ENCODE measurements around the gene AP2A2.
"Not testable (repeated sequence)": the region's sequence is repeated elsewhere in the genome, so short reads cannot be mapped to it uniquely, and the experiment has no call there.

AP2A2 gene

DNA sequence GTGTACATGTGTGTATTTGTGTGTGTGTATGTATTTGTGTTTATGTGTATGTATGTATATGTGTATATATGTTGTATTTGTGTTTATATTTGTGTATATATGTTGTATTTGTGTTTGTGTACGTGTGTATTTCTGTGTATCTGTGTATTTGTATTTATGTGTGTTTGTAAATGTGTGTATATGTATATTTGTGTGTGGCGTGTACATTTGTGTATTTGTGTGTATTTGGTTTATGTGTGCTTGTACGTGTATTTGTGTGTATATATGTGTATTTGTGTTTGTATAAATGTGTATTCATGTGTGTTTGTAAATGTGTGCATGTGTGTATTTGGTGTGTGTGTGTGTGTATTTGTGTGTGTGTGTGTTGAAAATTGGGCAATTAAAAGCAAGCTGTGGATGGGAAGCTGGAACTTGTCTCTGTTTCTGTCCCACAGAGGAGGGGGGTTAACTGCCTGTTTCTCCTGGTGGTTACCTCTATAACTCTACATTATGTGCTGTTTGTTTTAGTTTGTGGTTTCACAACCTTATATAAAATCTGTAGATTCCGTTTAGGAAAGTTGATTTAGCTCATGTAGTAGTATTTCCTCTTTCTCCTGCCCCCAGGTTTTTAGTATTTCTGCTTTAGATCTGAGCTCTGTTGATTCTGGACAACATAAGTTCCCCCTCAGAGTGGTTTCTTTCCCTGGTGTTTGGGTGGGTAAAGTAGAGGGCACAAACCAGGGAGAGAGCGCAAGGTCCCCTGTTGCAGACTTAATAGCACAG is 28.9 kb downstream of the AP2A2 start:
- TF ChIP-seq, protein P1, sequence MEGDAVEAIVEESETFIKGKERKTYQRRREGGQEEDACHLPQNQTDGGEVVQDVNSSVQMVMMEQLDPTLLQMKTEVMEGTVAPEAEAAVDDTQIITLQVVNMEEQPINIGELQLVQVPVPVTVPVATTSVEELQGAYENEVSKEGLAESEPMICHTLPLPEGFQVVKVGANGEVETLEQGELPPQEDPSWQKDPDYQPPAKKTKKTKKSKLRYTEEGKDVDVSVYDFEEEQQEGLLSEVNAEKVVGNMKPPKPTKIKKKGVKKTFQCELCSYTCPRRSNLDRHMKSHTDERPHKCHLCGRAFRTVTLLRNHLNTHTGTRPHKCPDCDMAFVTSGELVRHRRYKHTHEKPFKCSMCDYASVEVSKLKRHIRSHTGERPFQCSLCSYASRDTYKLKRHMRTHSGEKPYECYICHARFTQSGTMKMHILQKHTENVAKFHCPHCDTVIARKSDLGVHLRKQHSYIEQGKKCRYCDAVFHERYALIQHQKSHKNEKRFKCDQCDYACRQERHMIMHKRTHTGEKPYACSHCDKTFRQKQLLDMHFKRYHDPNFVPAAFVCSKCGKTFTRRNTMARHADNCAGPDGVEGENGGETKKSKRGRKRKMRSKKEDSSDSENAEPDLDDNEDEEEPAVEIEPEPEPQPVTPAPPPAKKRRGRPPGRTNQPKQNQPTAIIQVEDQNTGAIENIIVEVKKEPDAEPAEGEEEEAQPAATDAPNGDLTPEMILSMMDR (IDR thresholded peaks at IDR 0.05; ENCODE audit: low read depth, low read length), result no peak
- no peak overlapping the region for H3K4me3 ChIP-seq (ENCODE audit: low read depth, low read length)

DNA sequence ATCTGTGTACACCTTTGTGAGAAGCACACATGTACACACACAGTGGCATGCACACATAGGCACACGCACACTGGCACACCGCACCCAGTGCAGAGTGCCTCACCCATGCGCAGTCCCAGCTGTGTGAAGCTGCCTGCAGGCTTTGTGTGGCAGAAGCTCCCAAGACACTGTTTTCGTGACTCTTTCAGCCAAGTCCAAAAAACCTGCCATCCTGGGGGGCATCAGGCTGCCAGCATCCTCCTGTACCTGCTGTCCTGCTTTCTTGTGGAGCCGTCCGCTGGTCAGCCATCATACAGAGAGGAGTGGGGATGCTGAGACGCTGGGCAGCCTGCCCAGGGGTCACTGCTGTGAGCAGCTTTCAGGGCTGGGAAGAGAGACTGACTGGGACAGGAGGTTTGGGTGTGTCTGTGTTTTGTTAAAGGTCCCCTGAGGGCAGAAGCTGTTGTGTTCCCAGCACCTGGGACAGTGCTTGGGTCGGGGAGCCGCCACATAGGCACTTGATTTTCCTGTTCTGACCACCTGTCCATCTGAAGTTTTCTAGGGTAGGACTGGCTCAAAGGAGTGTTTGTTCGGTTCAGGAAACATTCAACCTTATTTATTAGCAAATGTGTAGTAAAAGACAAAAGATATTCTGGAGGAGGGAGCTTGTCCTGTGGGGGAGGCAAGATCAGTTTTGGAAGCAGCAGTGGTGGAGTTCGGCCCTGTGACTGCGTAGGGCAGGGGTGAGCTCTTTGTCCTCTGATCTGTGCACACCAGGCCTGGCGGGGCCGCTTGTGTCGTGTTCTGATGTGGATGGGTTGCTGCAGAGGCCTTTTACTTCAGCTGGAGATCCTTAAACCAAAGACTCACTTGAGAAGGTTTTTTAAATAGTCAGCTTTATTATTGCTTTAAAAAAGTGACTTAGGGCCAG is 29.7 kb downstream of the AP2A2 start:
- no peak overlapping the region for H3K4me3 ChIP-seq (ENCODE audit: low read depth, low read length)
- TF ChIP-seq, protein P1 (IDR thresholded peaks at IDR 0.05; ENCODE audit: low read depth, low read length), result no peak

DNA sequence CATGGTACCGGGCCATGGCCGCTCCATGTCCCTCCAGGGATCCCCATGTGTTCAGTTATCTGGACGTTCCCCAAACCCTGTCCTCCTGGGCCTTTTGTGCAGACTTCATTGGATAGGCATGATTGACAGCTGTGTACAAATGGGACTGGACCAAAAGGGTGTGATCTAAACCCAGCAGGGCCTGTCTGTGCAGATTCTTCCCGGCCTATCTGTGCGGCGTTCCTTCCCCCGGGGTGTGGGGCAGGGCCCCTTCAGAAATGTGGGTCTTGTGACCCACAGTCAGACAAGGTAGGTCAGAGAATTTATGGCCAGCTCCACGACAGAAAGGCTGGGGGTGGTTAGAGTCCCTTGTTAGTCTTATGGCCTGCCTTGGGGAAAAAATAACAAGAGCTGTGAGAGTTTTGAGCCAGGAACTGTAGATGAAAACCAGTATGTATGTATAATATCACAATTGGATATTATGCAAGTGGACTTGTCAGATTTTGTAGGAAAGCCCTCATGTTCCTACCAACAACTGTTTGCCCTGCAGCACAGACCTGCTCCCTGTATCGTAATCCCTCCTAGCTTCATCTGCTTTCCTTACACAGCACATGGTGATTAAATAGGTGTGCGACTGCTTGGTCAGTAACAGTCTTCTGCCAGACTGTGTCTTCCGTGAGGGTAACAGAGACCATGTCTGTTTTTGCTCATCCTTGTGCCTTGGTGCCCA is 31.7 kb downstream of the AP2A2 start:
- TF ChIP-seq, protein P1 (IDR thresholded peaks at IDR 0.05; ENCODE audit: low read depth, low read length), result no peak
- H3K4me3 ChIP-seq (ENCODE audit: low read depth, low read length), result no peak overlapping the region

DNA sequence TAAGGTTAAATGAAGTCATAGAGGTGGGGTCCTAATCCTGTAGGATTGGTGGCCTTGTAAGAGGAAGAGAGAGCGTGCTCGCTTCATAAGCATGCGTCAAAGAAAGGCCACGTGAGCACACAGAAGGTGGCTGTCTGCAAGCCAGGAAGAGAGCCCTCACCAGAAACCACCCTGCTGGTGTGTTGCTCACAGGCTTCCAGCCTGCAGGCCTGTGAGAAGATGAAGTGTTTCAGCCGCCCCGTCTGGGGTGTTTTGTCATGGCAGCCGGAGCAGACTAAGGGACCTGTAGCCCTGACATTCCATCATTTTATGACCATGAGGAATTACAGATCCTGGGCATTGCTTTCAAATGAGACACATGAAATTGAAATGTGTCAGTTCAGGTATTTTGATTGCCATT is 32.4 kb downstream of the AP2A2 start:
- no peak overlapping the region for H3K4me3 ChIP-seq (ENCODE audit: low read depth, low read length)
- TF ChIP-seq, protein P1 (IDR thresholded peaks at IDR 0.05; ENCODE audit: low read depth, low read length), result no peak

DNA sequence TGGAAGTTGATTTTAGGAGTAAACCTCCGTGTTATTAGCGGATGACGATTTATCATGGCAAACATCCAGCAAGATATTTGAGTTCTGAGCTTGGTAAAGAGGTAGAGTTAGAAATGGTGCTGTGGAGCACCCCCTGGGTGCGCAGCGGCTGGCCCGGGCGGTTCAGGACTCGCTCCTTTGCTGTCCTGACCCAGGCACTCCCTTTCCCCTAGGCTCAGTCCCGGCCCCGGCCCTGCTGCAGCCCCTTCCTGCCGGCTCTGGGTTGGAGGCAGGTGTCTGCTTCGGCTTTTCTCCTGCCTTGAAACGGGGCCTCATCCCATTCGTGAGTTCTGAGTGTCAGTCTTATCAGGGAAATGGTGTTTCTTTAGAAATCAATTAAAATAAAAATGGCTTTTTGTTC is 33.4 kb downstream of the AP2A2 start:
- TF ChIP-seq, protein P1 (IDR thresholded peaks at IDR 0.05; ENCODE audit: low read depth, low read length), result no peak
- H3K4me3 ChIP-seq (ENCODE audit: low read depth, low read length), result no peak overlapping the region

DNA sequence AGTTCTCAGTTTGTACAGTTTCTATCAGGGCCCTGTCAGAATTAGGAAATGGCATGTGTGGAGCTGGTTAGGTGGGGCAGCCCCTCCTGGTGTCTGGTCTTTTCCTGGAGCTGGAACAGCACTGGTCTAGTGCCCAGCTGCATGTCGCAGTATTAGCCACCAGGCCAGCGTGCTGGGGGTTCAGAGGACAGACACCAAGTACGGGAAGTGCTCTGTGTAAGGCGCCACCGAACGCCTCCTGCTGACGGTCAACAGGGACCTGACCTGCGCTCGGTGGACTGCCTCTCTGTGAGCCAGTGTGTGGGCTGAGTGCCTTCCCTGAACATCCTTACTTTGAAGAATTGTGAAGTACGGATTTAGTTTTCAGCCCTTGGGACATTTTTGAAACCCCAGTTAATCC is 33.9 kb downstream of the AP2A2 start:
- TF ChIP-seq, protein P1 (IDR thresholded peaks at IDR 0.05; ENCODE audit: low read depth, low read length), result no peak

DNA sequence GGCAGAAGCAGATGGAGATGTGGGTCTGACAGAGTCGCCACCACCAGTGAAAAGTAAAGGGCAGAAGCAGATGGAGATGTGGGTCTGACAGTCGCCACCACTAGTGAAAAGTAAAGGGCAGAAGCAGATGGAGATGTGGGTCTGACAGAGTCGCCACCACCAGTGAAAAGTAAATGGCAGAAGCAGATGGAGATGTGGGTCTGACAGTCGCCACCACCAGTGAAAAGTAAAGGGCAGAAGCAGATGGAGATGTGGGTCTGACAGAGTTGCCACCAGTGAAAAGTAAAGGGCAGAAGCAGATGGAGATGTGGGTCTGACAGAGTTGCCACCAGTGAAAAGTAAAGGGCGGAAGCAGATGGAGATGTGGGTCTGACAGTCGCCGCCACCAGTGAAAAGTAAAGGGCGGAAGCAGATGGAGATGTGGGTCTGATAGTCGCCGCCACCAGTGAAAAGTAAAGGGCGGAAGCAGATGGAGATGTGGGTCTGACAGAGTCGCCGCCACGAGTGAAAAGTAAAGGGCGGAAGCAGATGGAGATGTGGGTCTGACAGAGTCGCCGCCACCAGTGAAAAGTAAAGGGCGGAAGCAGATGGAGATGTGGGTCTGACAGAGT is 35.7 kb downstream of the AP2A2 start:
- H3K4me3 ChIP-seq (ENCODE audit: low read depth, low read length), result not testable (repeated sequence)

More for the DNA sequence above, 33.9 kb downstream of the AP2A2 start:
- no peak overlapping the region for H3K4me3 ChIP-seq (ENCODE audit: low read depth, low read length)
